IMR-90 (cell line): ENCODE data around the gene TET1. TPM values are rescaled to one million over a fixed set of nuclear protein-coding genes. Genes with fewer than 3 reads are reported as not detected.
"Not testable (repeated sequence)": the region's sequence is repeated elsewhere in the genome, so short reads cannot be mapped to it uniquely, and the experiment has no call there.

Experiments used
- ATAC-seq: fragments of 200-7000 bp; cut with Tn5 transposase; 2 replicates; pipeline ENCODE4 v1.9.1; 2020; ENCODE audit warnings: low read depth, mild to moderate bottlenecking, moderate library complexity
- BruUV-seq: library from RNA; stranded (reverse); fragments of 400-500 nt; replicated peaks from 2 replicates; lab custom pipeline; 2021; lab: Mats Ljungman, UMichigan
- CTCF ChIA-PET: fragments of 300-600 bp; formaldehyde crosslinking; extraction: SDS; loops from one replicate; lab custom pipeline; 2021; ENCODE audit warnings: antibody characterized with exemption; lab: Yijun Ruan, JAX
- POLR2A ChIA-PET: fragments of 300-600 bp; sonication (Branson Sonifier 250); formaldehyde crosslinking; loops from one replicate; lab custom pipeline; 2022; ENCODE audit warnings: antibody characterized with exemption; ENCODE audit not compliant: unreplicated experiment; lab: Charles Lee
- DNase-seq: peaks from one replicate; pipeline ENCODE4 v3.0.0; 2013
- H2AFZ ChIP-seq: replicated peaks from 2 replicates; pipeline ENCODE3; 2013; ENCODE audit warnings: low read length, mild to moderate bottlenecking; ENCODE audit not compliant: poor library complexity
- H2AK5ac ChIP-seq: 2 replicates; pipeline ENCODE4 v1.6.1; 2013; ENCODE audit warnings: low read depth, low read length, inconsistent platforms
- H2AK9ac ChIP-seq: replicated peaks from 2 replicates; pipeline ENCODE3; 2013; ENCODE audit warnings: mild to moderate bottlenecking, low read depth, low read length, moderate library complexity; ENCODE audit not compliant: poor library complexity
- H2BK120ac ChIP-seq: 2 replicates; pipeline ENCODE4 v1.6.1; 2013; ENCODE audit warnings: low read depth, low read length, inconsistent platforms
- H2BK15ac ChIP-seq: 3 replicates; pipeline ENCODE4 v1.6.1; 2013; ENCODE audit warnings: low read depth, low read length, inconsistent platforms
- H2BK20ac ChIP-seq: 2 replicates; pipeline ENCODE4 v1.6.1; 2013; ENCODE audit warnings: low read depth, mild to moderate bottlenecking, inconsistent platforms, low read length, moderate library complexity
- H2BK5ac ChIP-seq: 2 replicates; pipeline ENCODE4 v1.6.1; 2013; ENCODE audit warnings: mild to moderate bottlenecking, low read depth, low read length, inconsistent platforms; ENCODE audit not compliant: poor library complexity, severe bottlenecking
- H3K14ac ChIP-seq: replicated peaks from 2 replicates; pipeline ENCODE4 v1.6.1; 2013; ENCODE audit warnings: low read depth, low read length, inconsistent platforms
- H3K18ac ChIP-seq: 2 replicates; pipeline ENCODE4 v1.6.1; 2013; ENCODE audit warnings: low read depth, low read length, control low read depth
- H3K23ac ChIP-seq: 2 replicates; pipeline ENCODE4 v1.6.1; 2013; ENCODE audit warnings: low read depth, low read length, inconsistent platforms
- H3K27ac ChIP-seq: 2 replicates; pipeline ENCODE4 v1.5.1; 2013; ENCODE audit warnings: mild to moderate bottlenecking, control low read depth, low read length; ENCODE audit not compliant: insufficient read depth
- H3K27me3 ChIP-seq: 2 replicates; pipeline ENCODE4 v1.6.1; 2013; ENCODE audit warnings: low read length; ENCODE audit not compliant: control insufficient read depth, insufficient read depth
- H3K36me3 ChIP-seq: 2 replicates; pipeline ENCODE4 v1.6.1; 2013; ENCODE audit warnings: low read length, mixed read lengths; ENCODE audit not compliant: control insufficient read depth, insufficient read depth
- H3K4ac ChIP-seq: 2 replicates; pipeline ENCODE4 v1.6.1; 2013; ENCODE audit warnings: low read depth, low read length, inconsistent platforms
- H3K4me1 ChIP-seq: 2 replicates; pipeline ENCODE4 v1.6.1; 2013; ENCODE audit warnings: low read length, mixed read lengths; ENCODE audit not compliant: control insufficient read depth, insufficient read depth
- H3K4me2 ChIP-seq: 2 replicates; pipeline ENCODE4 v1.6.1; 2013; ENCODE audit warnings: low read depth, mild to moderate bottlenecking, control low read depth, low read length, moderate library complexity
- H3K4me3 ChIP-seq: 2 replicates; pipeline ENCODE4 v1.5.1; 2013; ENCODE audit warnings: low read depth, mild to moderate bottlenecking, control low read depth, low read length, moderate library complexity; ENCODE audit not compliant: insufficient read depth
- H3K56ac ChIP-seq: 2 replicates; pipeline ENCODE4 v1.6.1; 2013; ENCODE audit warnings: low read length, inconsistent platforms; ENCODE audit not compliant: insufficient read depth; ENCODE audit errors: extremely low read depth
- H3K79me1 ChIP-seq, 2 experiments: 2 replicates each; pipeline ENCODE4 v1.6.1; 2013; ENCODE audit warnings: low read length in 2 of 2, inconsistent platforms in 1 of 2, low read depth in 1 of 2
- H3K9ac ChIP-seq: 2 replicates; pipeline ENCODE4 v1.6.1; 2013; ENCODE audit warnings: low read depth, low read length, control low read depth
- H3K9me1 ChIP-seq: 2 replicates; pipeline ENCODE4 v1.6.1; 2013; ENCODE audit warnings: low read length, inconsistent platforms; ENCODE audit not compliant: insufficient read depth
- H3K9me3 ChIP-seq: 2 replicates; pipeline ENCODE4 v1.6.1; 2013; ENCODE audit warnings: low read length; ENCODE audit not compliant: control insufficient read depth, insufficient read depth
- H4K20me1 ChIP-seq: 2 replicates; pipeline ENCODE4 v1.6.1; 2013; ENCODE audit warnings: low read length, inconsistent platforms; ENCODE audit not compliant: insufficient read depth
- H4K5ac ChIP-seq: 2 replicates; pipeline ENCODE4 v1.6.1; 2013; ENCODE audit warnings: mild to moderate bottlenecking, low read depth, low read length, control low read depth
- H4K8ac ChIP-seq, 2 experiments: 2 replicates each; pipeline ENCODE4 v1.6.1; 2013; ENCODE audit warnings: low read depth in 2 of 2, low read length in 2 of 2, control low read depth in 1 of 2, inconsistent platforms in 1 of 2
- H4K91ac ChIP-seq: 2 replicates; pipeline ENCODE4 v1.6.1; 2013; ENCODE audit warnings: low read depth, low read length, inconsistent platforms; ENCODE audit not compliant: insufficient read depth
- WGBS, 2 experiments: methylation state at CpG; one replicate each; pipeline versions ENCODE4 v1.1.5 to v1.1.7; 2013; ENCODE audit warnings: missing lambda C conversion rate in 2 of 2; ENCODE audit not compliant: insufficient read length in 1 of 2; ENCODE audit errors: extremely low coverage in 2 of 2; 5-methylcytosine and 5-hydroxymethylcytosine counted together
- dilution Hi-C: fragments of 300-500 bp; cut with HindIII; formaldehyde crosslinking; loops from one replicate; pipeline ENCODE4 v1.14.3; 2018; ENCODE audit warnings: low sequenced_read_pairs; ENCODE audit not compliant: unreplicated experiment
- in situ Hi-C: fragments of 300-500 bp; cut with MboI; formaldehyde crosslinking; loops from 3 replicates; pipeline ENCODE4 v1.14.3; 2019; ENCODE audit warnings: low sequenced_read_pairs, inconsistent platforms, mixed read lengths
- intact Hi-C: fragments of 100-400 bp; cut with micrococcal nuclease; formaldehyde crosslinking; loops from 2 replicates; pipeline ENCODE4 v1.10.0; 2022
- polyA plus RNA-seq, 3 experiments: library from polyadenylated mRNA; depleted of rRNA; stranded (reverse); fragments of >200 nt; gene quantifications; 2 replicates each; pipeline ENCODE4 v1.2.3, GENCODE V29; 2012; ENCODE audit warnings: low replicate concordance in 1 of 3
- total RNA-seq: library from RNA; depleted of rRNA; stranded (reverse); fragments of >200 nt; gene quantifications from 2 replicates; pipeline ENCODE4 v1.2.3, GENCODE V29; 2012

TET1 gene
- total and polyA plus RNA-seq, 2 of the 4 experiments (the other 2 are of a cell fraction): 1.0 to 4.3 TPM

DNA sequence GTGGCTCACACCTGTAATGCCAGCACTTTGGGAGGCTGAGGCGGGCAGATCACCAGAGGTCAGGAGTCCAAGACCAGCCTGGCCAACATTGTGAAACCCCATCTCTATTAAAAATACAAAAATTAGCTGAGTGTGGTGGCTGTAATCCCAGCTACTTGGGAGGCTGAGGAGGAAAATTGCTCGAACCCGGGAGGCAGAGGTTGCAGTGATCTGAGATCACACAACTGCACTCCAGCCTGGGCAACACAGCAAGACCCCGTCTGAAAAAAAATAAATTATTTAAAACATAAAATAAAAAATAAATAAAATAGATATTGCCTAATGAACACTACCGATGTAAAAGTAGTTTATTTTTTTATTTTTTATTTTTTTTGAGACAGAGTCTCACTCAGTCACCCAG lies 83.4 kb downstream of the TET1 start:
- POLR2A ChIA-PET, H3K23ac ChIP-seq, dilution Hi-C loops, BruUV-seq, H3K4me3 ChIP-seq, H3K9ac ChIP-seq, H2AK5ac ChIP-seq, H2BK15ac ChIP-seq, H2BK5ac ChIP-seq, H3K9me1 ChIP-seq, ATAC-seq, H2AK9ac ChIP-seq, H4K5ac ChIP-seq, H3K4me1 ChIP-seq, intact Hi-C loops, H2BK20ac ChIP-seq, H3K18ac ChIP-seq, H4K8ac ChIP-seq, H4K91ac ChIP-seq, H3K9me3 ChIP-seq, H2BK120ac ChIP-seq, in situ Hi-C loops, H3K27ac ChIP-seq, H3K4me2 ChIP-seq, H3K14ac ChIP-seq, H4K20me1 ChIP-seq, H3K27me3 ChIP-seq, H3K56ac ChIP-seq, H2AFZ ChIP-seq, H3K4ac ChIP-seq, DNase-seq: not testable (repeated sequence)
- no CpG with 5 or more reads among the region's 5 CpGs for WGBS, 2 experiments
- Histone ChIP-seq H3K36me3 (peaks cover 20% of the 10 kb centered on the region), H3K79me1 (peaks cover 18 to 48% of the 10 kb centered on the region in 2 experiments)
- CTCF ChIA-PET: interaction anchor here (0.6 to 1.0 kb wide), 2 partner anchors 9 to 182 kb away, joined by 3 to 5 read pairs; no protein-coding TSS in a partner anchor
